ENCODE data around the gene SERPINI1.

SERPINI1 gene

GRCh38 chr3:167861649-167862048 lies 126.1 kb downstream of the SERPINI1 start:
- no peak for DNase-seq
- Mint-ChIP-seq H3K27ac (no peak overlapping the region), H3K27me3 (no peaks in the 10 kb centered on the region), H3K9me3 (no peaks in the 10 kb centered on the region), H3K4me3 (no peak overlapping the region), H3K4me1 (no peaks in the 10 kb centered on the region), H3K36me3 (no peaks in the 10 kb centered on the region)
- CTCF ChIA-PET: interaction anchor here (1.5 kb wide), 1 partner anchor 20 kb away, joined by 3 read pairs; no protein-coding TSS in a partner anchor

DNA sequence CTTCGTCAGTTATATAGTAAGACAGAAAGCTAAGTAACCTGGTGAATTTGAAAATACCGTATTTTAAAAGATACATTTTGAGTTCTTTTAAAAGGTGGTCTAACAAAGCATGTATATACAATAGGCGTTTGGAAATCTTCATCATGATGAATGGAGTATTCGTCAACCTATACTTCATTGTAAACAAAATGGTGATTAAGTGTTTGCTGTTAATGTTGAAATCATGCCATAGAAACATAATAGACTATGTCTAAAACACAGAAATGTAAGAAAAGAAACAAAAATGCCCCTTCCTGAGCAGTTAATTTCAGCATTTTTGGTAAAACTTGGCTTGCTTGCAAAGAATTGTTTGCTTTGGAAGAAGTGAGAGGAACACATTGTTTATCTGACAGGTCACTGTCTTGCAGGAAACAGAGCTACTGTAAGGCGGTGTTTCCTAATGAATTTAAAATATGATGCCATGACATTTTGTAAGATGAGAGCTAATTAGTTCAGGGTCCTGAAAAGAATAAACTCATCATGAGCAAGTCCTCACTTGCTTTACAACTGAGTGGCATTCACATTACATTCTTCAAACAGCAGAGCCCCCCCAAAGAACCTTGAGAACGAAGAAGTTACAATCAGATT lies 126.7 kb downstream of the SERPINI1 start:
- Mint-ChIP-seq H3K9me3 (no peaks in the 10 kb centered on the region), H3K27me3 (no peaks in the 10 kb centered on the region), H3K4me1 (no peaks in the 10 kb centered on the region), H3K36me3 (no peaks in the 10 kb centered on the region), H3K4me3 (no peak overlapping the region), H3K27ac (no peak overlapping the region)
- DNase-seq: no peak
- CTCF ChIA-PET: no interaction called here

- CTCF ChIA-PET: interaction anchor here (0.7 kb wide), 1 partner anchor 123 kb away, joined by 3 read pairs; no protein-coding TSS in a partner anchor
- Mint-ChIP-seq H3K9me3 (no peaks in the 10 kb centered on the region), H3K36me3 (no peaks in the 10 kb centered on the region), H3K27ac (no peak overlapping the region), H3K4me1 (no peaks in the 10 kb centered on the region), H3K27me3 (peaks cover 4% of the 10 kb centered on the region), H3K4me3 (no peak overlapping the region)
- no peak for DNase-seq
Measured at GRCh38 chr3:167863811-167864551, 128.5 kb downstream of the SERPINI1 start.

DNA sequence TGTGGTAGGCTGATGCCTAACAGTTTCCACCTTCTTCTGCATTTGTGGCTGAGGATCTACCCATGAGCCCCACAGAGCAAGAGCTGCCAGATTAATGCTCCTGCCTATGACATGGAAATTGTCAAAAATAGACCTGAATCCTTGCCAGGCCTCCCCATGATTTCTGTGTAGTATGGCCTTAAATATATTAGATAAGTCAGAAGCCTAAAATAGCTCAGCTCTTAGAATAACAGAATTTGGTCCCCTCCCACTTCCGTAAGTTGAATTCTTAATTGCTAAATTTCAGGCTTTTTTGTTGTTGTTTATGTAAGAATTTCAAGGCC lies 129.0 kb downstream of the SERPINI1 start:
- Mint-ChIP-seq H3K4me3 (no peak overlapping the region), H3K4me1 (no peaks in the 10 kb centered on the region), H3K27me3 (peaks cover 4% of the 10 kb centered on the region), H3K9me3 (no peaks in the 10 kb centered on the region), H3K36me3 (no peaks in the 10 kb centered on the region), H3K27ac (no peak overlapping the region)
- CTCF ChIA-PET: interaction anchor here (0.7 kb wide), 1 partner anchor 124 kb away, joined by 3 read pairs; no protein-coding TSS in a partner anchor
- DNase-seq: no peak

DNA sequence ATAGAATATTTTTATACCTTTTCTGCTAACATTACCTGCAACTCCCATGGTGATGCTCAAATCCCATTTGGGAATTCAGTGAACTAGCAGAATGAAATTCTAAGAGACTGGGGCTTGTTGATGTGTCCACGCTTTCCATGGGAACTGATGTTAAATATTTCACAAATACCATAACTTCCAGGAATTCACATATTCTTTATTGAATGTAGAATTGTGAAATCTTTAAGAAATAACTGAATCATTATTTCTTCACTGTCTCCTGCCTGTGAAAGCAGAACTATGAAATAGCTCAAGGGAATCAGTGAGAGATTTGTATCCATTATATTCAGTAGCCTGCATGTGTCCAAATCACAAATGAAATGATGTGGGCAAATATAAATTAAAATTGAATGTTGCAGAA lies 130.8 kb downstream of the SERPINI1 start:
- H3K9me3 Mint-ChIP-seq: no peaks in the 10 kb centered on the region
- no peak overlapping the region for H3K4me3 Mint-ChIP-seq
- no peak for DNase-seq
- CTCF ChIA-PET: no interaction called here
- peaks cover 4% of the 10 kb centered on the region for H3K27me3 Mint-ChIP-seq
- no peak overlapping the region for H3K27ac Mint-ChIP-seq
- no peaks in the 10 kb centered on the region for H3K4me1 Mint-ChIP-seq
- H3K36me3 Mint-ChIP-seq: no peaks in the 10 kb centered on the region

DNA sequence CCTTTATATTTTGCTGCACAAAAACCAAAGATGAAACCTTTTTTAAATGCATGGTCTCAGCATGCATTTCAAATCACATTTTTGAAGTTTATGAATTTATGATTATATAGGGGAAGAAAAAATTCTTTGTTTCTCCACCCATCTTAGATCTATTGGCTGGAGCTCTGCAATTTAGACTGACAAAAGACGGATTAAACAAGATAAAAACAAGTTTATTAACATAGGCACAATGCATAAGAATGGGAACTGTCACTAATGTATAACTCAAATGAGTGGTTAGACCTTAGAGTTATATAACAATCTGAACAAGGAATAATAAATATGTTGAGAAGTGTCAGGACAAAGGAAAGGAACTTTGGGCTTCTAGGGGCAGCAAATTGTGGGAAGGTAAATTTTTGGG lies 132.5 kb downstream of the SERPINI1 start:
- Mint-ChIP-seq H3K9me3 (no peaks in the 10 kb centered on the region), H3K4me3 (no peak overlapping the region), H3K36me3 (no peaks in the 10 kb centered on the region), H3K27ac (no peak overlapping the region), H3K4me1 (no peaks in the 10 kb centered on the region), H3K27me3 (peaks cover 4% of the 10 kb centered on the region)
- CTCF ChIA-PET: no interaction called here
- DNase-seq: no peak

DNA sequence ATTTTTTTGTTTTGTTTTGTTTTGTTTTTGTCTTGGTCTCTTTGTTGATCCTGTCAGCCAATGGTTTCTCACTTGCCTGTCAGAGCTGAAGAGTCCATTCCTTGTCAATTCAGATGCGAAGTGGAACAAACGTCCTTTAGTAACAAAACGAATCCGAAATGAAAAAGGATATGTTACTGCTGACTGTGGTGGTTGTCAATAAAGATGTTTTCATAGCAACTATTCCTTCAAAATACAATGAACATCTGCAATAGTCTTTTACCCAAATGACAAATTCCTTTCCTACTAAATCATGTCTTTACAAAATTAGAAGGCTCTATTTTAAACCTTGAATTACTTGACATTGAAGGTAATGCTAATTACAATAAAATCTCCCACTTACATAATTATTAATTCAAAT lies 134.7 kb downstream of the SERPINI1 start:
- Mint-ChIP-seq H3K27ac (no peak overlapping the region), H3K4me3 (no peak overlapping the region), H3K27me3 (peaks cover 4% of the 10 kb centered on the region), H3K4me1 (no peaks in the 10 kb centered on the region), H3K36me3 (no peaks in the 10 kb centered on the region), H3K9me3 (no peaks in the 10 kb centered on the region)
- CTCF ChIA-PET: no interaction called here
- DNase-seq: no peak

- H3K27me3 Mint-ChIP-seq: peaks cover 4% of the 10 kb centered on the region
- H3K36me3 Mint-ChIP-seq: no peaks in the 10 kb centered on the region
- DNase-seq: no peak
- no peak overlapping the region for H3K4me3 Mint-ChIP-seq
- no peaks in the 10 kb centered on the region for H3K4me1 Mint-ChIP-seq
- CTCF ChIA-PET: no interaction called here
- H3K9me3 Mint-ChIP-seq: no peaks in the 10 kb centered on the region
- no peak overlapping the region for H3K27ac Mint-ChIP-seq
Measured at GRCh38 chr3:167870759-167871158, 135.2 kb downstream of the SERPINI1 start.

DNA sequence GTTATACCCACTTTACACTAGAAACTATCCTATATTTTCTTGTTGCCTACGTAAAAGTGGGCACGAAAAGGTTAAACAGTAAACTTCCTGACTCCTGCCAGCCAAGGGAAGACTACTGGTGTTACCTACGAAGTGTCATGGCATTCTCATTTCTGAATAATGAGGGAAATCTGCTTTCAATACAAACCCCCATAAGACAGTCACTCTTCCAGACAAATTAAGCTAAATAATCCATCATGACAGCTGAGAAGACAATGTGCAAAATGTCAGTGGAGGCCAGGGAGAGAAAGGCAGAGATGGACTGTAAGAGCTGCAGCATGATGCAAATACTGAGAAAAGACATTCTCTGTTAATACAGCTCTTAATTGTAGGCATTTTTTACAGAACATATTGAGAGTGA lies 136.5 kb downstream of the SERPINI1 start:
- H3K4me3 Mint-ChIP-seq: no peak overlapping the region
- DNase-seq: no peak
- no peaks in the 10 kb centered on the region for H3K36me3 Mint-ChIP-seq
- H3K4me1 Mint-ChIP-seq: no peaks in the 10 kb centered on the region
- peaks cover 4% of the 10 kb centered on the region for H3K27me3 Mint-ChIP-seq
- H3K9me3 Mint-ChIP-seq: no peaks in the 10 kb centered on the region
- CTCF ChIA-PET: interaction anchor here (0.6 kb wide), 1 partner anchor 651 kb away, joined by 3 read pairs; no protein-coding TSS in a partner anchor
- H3K27ac Mint-ChIP-seq: no peak overlapping the region

GRCh38 chr3:167872941-167873340 lies 137.4 kb downstream of the SERPINI1 start:
- H3K9me3 Mint-ChIP-seq: no peaks in the 10 kb centered on the region
- H3K4me1 Mint-ChIP-seq: no peaks in the 10 kb centered on the region
- no peak overlapping the region for H3K4me3 Mint-ChIP-seq
- peaks cover 4% of the 10 kb centered on the region for H3K27me3 Mint-ChIP-seq
- CTCF ChIA-PET: no interaction called here
- no peaks in the 10 kb centered on the region for H3K36me3 Mint-ChIP-seq
- no peak for DNase-seq
- H3K27ac Mint-ChIP-seq: no peak overlapping the region

- Mint-ChIP-seq H3K27ac (no peak overlapping the region), H3K36me3 (no peaks in the 10 kb centered on the region), H3K27me3 (no peaks in the 10 kb centered on the region), H3K4me1 (no peaks in the 10 kb centered on the region), H3K9me3 (no peaks in the 10 kb centered on the region), H3K4me3 (no peak overlapping the region)
- CTCF ChIA-PET: no interaction called here
- DNase-seq: no peak
Measured at GRCh38 chr3:167874671-167875372, 139.3 kb downstream of the SERPINI1 start.

Data from activated naive CD4-positive, alpha-beta T cell treated with anti-CD3 and anti-CD28 coated beads, Interleukin-2, amount 10 ng/mL, durations not matched to agents 7 days and 5 days (primary cell).